Memory B cell (primary cell): ENCODE measurements around the gene EFNA2.
"Not testable (repeated sequence)": the region's sequence is repeated elsewhere in the genome, so short reads cannot be mapped to it uniquely, and the experiment has no call there.

Source experiments
- ATAC-seq: fragments of 150-1000 bp; cut with Tn5 transposase; 2 replicates; pipeline ENCODE4 v1.10.0; 2021; ENCODE audit warnings: low read depth, mild to moderate bottlenecking, moderate library complexity
- DNase-seq, 2 donors: peaks; one replicate each; pipeline ENCODE4 v3.0.0; 2022; ENCODE audit warnings: low spot score in 2 of 2
- H3K27ac Mint-ChIP-seq: one replicate; pipeline ENCODE4 v1.8.0; 2022; ENCODE audit warnings: mild to moderate bottlenecking, moderate library complexity, mixed read lengths
- H3K27me3 Mint-ChIP-seq: one replicate; pipeline ENCODE4 v1.8.0; 2022; ENCODE audit warnings: mixed read lengths
- H3K36me3 Mint-ChIP-seq: one replicate; pipeline ENCODE4 v1.8.0; 2022; ENCODE audit warnings: mild to moderate bottlenecking, mixed read lengths
- H3K4me1 Mint-ChIP-seq: one replicate; pipeline ENCODE4 v1.8.0; 2022; ENCODE audit warnings: mixed read lengths
- H3K4me3 Mint-ChIP-seq: one replicate; pipeline ENCODE4 v1.8.0; 2022; ENCODE audit warnings: mild to moderate bottlenecking, moderate library complexity, mixed read lengths
- H3K9me3 Mint-ChIP-seq: one replicate; pipeline ENCODE4 v1.8.0; 2022; ENCODE audit warnings: mixed read lengths

The EFNA2 gene

GRCh38 chr19:1245494-1246264, 40.0 kb upstream of the EFNA2 start:
- no peak for DNase-seq
- no peak overlapping the region for H3K27ac Mint-ChIP-seq

GRCh38 chr19:1246265-1247087, 39.2 kb upstream of the EFNA2 start:
- not testable (repeated sequence) for DNase-seq, H3K4me1 Mint-ChIP-seq, H3K4me3 Mint-ChIP-seq, H3K27ac Mint-ChIP-seq, ATAC-seq, H3K36me3 Mint-ChIP-seq, H3K27me3 Mint-ChIP-seq, H3K9me3 Mint-ChIP-seq

More at GRCh38 chr19:1245494-1246264, 40.0 kb upstream of the EFNA2 start:
- H3K36me3 Mint-ChIP-seq = no peaks in the 10 kb centered on the region
- no peaks in the 10 kb centered on the region for H3K9me3 Mint-ChIP-seq
- peaks cover 2% of the 10 kb centered on the region for H3K27me3 Mint-ChIP-seq
- ATAC-seq = no peak
- no peak overlapping the region for H3K4me3 Mint-ChIP-seq
- peaks cover 8% of the 10 kb centered on the region for H3K4me1 Mint-ChIP-seq

GRCh38 chr19:1247748-1248138, 37.9 kb upstream of the EFNA2 start:
- H3K27ac Mint-ChIP-seq = peak overlapping the region; percentile 82
- ATAC-seq (no peak), DNase-seq (no peak)
- no peaks in the 10 kb centered on the region for H3K9me3 Mint-ChIP-seq
- peaks cover 9% of the 10 kb centered on the region for H3K4me1 Mint-ChIP-seq
- peak overlapping the region; percentile 34 for H3K4me3 Mint-ChIP-seq
- no peaks in the 10 kb centered on the region for H3K27me3 Mint-ChIP-seq
- H3K36me3 Mint-ChIP-seq = peaks cover 2% of the 10 kb centered on the region

- Mint-ChIP-seq H3K4me1 (peaks cover 9% of the 10 kb centered on the region), H3K36me3 (peaks cover 2% of the 10 kb centered on the region), H3K27me3 (no peaks in the 10 kb centered on the region), H3K4me3 (peak within 1 kb of the TSS; percentile 80), H3K9me3 (no peaks in the 10 kb centered on the region), H3K27ac (peak within 1 kb of the TSS; percentile 82)
- DNase-seq = peak; percentile 63 to 81
- peak; percentile 8 for ATAC-seq
Measured at GRCh38 chr19:1248139-1248785, 37.4 kb upstream of the EFNA2 start, which contains the start of gene MIDN. MIDN (plus strand) TSS chr19:1248583; CDS start chr19:1250297, 1,714 bp downstream.

GRCh38 chr19:1248786-1249297, 36.8 kb upstream of the EFNA2 start:
- ATAC-seq (peak; percentile 31), DNase-seq (peak; percentile 86 to 95)
- H3K9me3 Mint-ChIP-seq = no peaks in the 10 kb centered on the region
- H3K4me3 Mint-ChIP-seq = peak overlapping the region; percentile 80
- H3K27me3 Mint-ChIP-seq = no peaks in the 10 kb centered on the region
- peaks cover 12% of the 10 kb centered on the region for H3K4me1 Mint-ChIP-seq
- peak overlapping the region; percentile 82 for H3K27ac Mint-ChIP-seq
- peaks cover 5% of the 10 kb centered on the region for H3K36me3 Mint-ChIP-seq

- DNase-seq (peak; percentile 85 to 87), ATAC-seq (peak; percentile 57)
- Mint-ChIP-seq H3K9me3 (no peaks in the 10 kb centered on the region), H3K4me3 (peak overlapping the region; percentile 82), H3K36me3 (peaks cover 5% of the 10 kb centered on the region), H3K27me3 (no peaks in the 10 kb centered on the region), H3K27ac (peak overlapping the region; percentile 78), H3K4me1 (peaks cover 12% of the 10 kb centered on the region)
Measured at GRCh38 chr19:1249298-1249989, 36.2 kb upstream of the EFNA2 start.

- ATAC-seq (no peak), DNase-seq (no peak)
- peak overlapping the region; percentile 82 for H3K4me3 Mint-ChIP-seq
- H3K9me3 Mint-ChIP-seq = no peaks in the 10 kb centered on the region
- H3K27me3 Mint-ChIP-seq = no peaks in the 10 kb centered on the region
- peaks cover 9% of the 10 kb centered on the region for H3K4me1 Mint-ChIP-seq
- H3K27ac Mint-ChIP-seq = peak overlapping the region; percentile 78
- H3K36me3 Mint-ChIP-seq = peaks cover 8% of the 10 kb centered on the region
Measured at GRCh38 chr19:1249990-1250436, 35.7 kb upstream of the EFNA2 start.

GRCh38 chr19:1250437-1251260, 35.0 kb upstream of the EFNA2 start:
- no peaks in the 10 kb centered on the region for H3K27me3 Mint-ChIP-seq
- ATAC-seq (no peak), DNase-seq (peak; percentile 58 to 65)
- no peaks in the 10 kb centered on the region for H3K9me3 Mint-ChIP-seq
- H3K4me1 Mint-ChIP-seq = peaks cover 9% of the 10 kb centered on the region
- H3K27ac Mint-ChIP-seq = peak overlapping the region; percentile 85
- H3K36me3 Mint-ChIP-seq = peaks cover 12% of the 10 kb centered on the region
- H3K4me3 Mint-ChIP-seq = peak overlapping the region; percentile 91

GRCh38 chr19:1251330-1252220, 34.1 kb upstream of the EFNA2 start:
- Mint-ChIP-seq H3K27me3 (no peaks in the 10 kb centered on the region), H3K4me1 (peaks cover 9% of the 10 kb centered on the region), H3K4me3 (peak overlapping the region; percentile 91), H3K9me3 (no peaks in the 10 kb centered on the region), H3K27ac (peak overlapping the region; percentile 85), H3K36me3 (peaks cover 12% of the 10 kb centered on the region)
- DNase-seq = peak in 1 of 2 donors; percentile 65
- ATAC-seq = no peak

GRCh38 chr19:1252221-1252820, 33.4 kb upstream of the EFNA2 start:
- peak; percentile 53 to 60 for DNase-seq
- H3K27ac Mint-ChIP-seq = peak overlapping the region; percentile 85

GRCh38 chr19:1252821-1253513, 32.7 kb upstream of the EFNA2 start:
- H3K9me3 Mint-ChIP-seq = no peaks in the 10 kb centered on the region
- peak; percentile 65 to 79 for DNase-seq
- peak overlapping the region; percentile 85 for H3K27ac Mint-ChIP-seq
- H3K4me1 Mint-ChIP-seq = peaks cover 13% of the 10 kb centered on the region
- peaks cover 17% of the 10 kb centered on the region for H3K36me3 Mint-ChIP-seq
- H3K27me3 Mint-ChIP-seq = no peaks in the 10 kb centered on the region
- peak; percentile 28 for ATAC-seq
- peak overlapping the region; percentile 91 for H3K4me3 Mint-ChIP-seq

More at GRCh38 chr19:1252221-1252820, 33.4 kb upstream of the EFNA2 start:
- Mint-ChIP-seq H3K36me3 (peaks cover 12% of the 10 kb centered on the region), H3K27me3 (no peaks in the 10 kb centered on the region), H3K4me1 (peaks cover 10% of the 10 kb centered on the region), H3K9me3 (no peaks in the 10 kb centered on the region), H3K4me3 (peak overlapping the region; percentile 91)
- ATAC-seq = peak; percentile 9
